HK-2 (cell line): ENCODE data around the gene TLR9.
"Not testable (repeated sequence)": the region's sequence is repeated elsewhere in the genome, so short reads cannot be mapped to it uniquely, and the experiment has no call there.

Experiments used
- DNase-seq: peaks from one replicate; pipeline ENCODE4 v3.0.0-alpha.2; 2018; ENCODE audit not compliant: unreplicated experiment

Gene TLR9

GRCh38 chr3:52195291-52195597 lies 30.2 kb downstream of the TLR9 start:
- DNase-seq = no peak

- no peak for DNase-seq
Measured at GRCh38 chr3:52194485-52195290, 30.8 kb downstream of the TLR9 start.

- DNase-seq = no peak
Measured at GRCh38 chr3:52193065-52193464, 32.4 kb downstream of the TLR9 start.

- DNase-seq = no peak
Measured at GRCh38 chr3:52191663-52192062, 33.8 kb downstream of the TLR9 start.

- DNase-seq = no peak
Measured at GRCh38 chr3:52190294-52191074, 35.0 kb downstream of the TLR9 start.

- no peak for DNase-seq
Measured at GRCh38 chr3:52188556-52188955, 36.9 kb downstream of the TLR9 start.

GRCh38 chr3:52186729-52187128 lies 38.7 kb downstream of the TLR9 start:
- no peak for DNase-seq

- no peak for DNase-seq
Measured at GRCh38 chr3:52185837-52186236, 39.6 kb downstream of the TLR9 start.

GRCh38 chr3:52185311-52185710 lies 40.1 kb downstream of the TLR9 start:
- no peak for DNase-seq

- no peak for DNase-seq
Measured at GRCh38 chr3:52184690-52185089, 40.8 kb downstream of the TLR9 start.

GRCh38 chr3:52183786-52184445 lies 41.5 kb downstream of the TLR9 start:
- no peak for DNase-seq

- no peak for DNase-seq
Measured at GRCh38 chr3:52182691-52183090, 42.8 kb downstream of the TLR9 start.

GRCh38 chr3:52182196-52182595 lies 43.2 kb downstream of the TLR9 start:
- DNase-seq = no peak

- no peak for DNase-seq
Measured at GRCh38 chr3:52181543-52181942, 43.9 kb downstream of the TLR9 start.

GRCh38 chr3:52178537-52178936 lies 46.9 kb downstream of the TLR9 start:
- no peak for DNase-seq

GRCh38 chr3:52178126-52178525 lies 47.3 kb downstream of the TLR9 start:
- DNase-seq = not testable (repeated sequence)

GRCh38 chr3:52177701-52178042 lies 47.8 kb downstream of the TLR9 start:
- DNase-seq = no peak

- no peak for DNase-seq
Measured at GRCh38 chr3:52176951-52177700, 48.3 kb downstream of the TLR9 start.

- no peak for DNase-seq
Measured at GRCh38 chr3:52176180-52176752, 49.2 kb downstream of the TLR9 start.

- DNase-seq = no peak
Measured at GRCh38 chr3:52175416-52176179, 49.8 kb downstream of the TLR9 start.

- no peak for DNase-seq
Measured at GRCh38 chr3:52174896-52175295, 50.5 kb downstream of the TLR9 start.
